ENCODE data around the gene OXT. TPM values are rescaled to one million over a fixed set of nuclear protein-coding genes. Genes with fewer than 3 reads are reported as not detected.

The OXT gene
- total and polyA plus RNA-seq, 2 of the 8 experiments (the other 6 are each of a cell fraction or from before 2014, with no cell fraction given), result not detected

- Histone ChIP-seq H3K79me1 (ENCODE audit: low read depth, low read length) (no peaks in the 10 kb centered on the region), H3K36me3 (ENCODE audit: control insufficient read depth in 2 of 4, insufficient read depth in 4 of 4, low read length in 3 of 4) (no peaks in the 10 kb centered on the region), H3K4ac (replicated peaks; ENCODE audit: insufficient read length, low read depth, low read length) (no peak overlapping the region), H2AFZ (ENCODE audit: low read length) (no peak overlapping the region), H2BK15ac (ENCODE audit: low read length) (no peak overlapping the region), H3K14ac (ENCODE audit: insufficient read length) (no peak overlapping the region), H2BK20ac (ENCODE audit: low read length) (0 out of 2 replicates have a peak overlapping the region, but pooled peaks have one; percentile 18), H3K4me3 (ENCODE audit: extremely low read depth in 1 of 4, insufficient read depth in 2 of 4, low read depth in 3 of 4, low read length in 4 of 4) (no peak overlapping the region), H2BK120ac (replicated peaks; ENCODE audit: low read depth, low read length) (no peak overlapping the region), H4K8ac (ENCODE audit: extremely low read depth, insufficient read depth, low read length) (no peak overlapping the region; the same call in 1 of the 2 replicates), H3K9me3 (ENCODE audit: insufficient read depth in 2 of 2, low read depth in 1 of 2, low read length in 1 of 2) (no peaks in the 10 kb centered on the region), H3K23me2 (ENCODE audit: low read depth, low read length) (no peaks in the 10 kb centered on the region), H3K27me3 (replicated peaks in 1 of 4; ENCODE audit: control insufficient read depth in 3 of 4, extremely low read depth in 1 of 4, insufficient read depth in 3 of 4, low read length in 3 of 4) (no peaks in the 10 kb centered on the region), H3K23ac (ENCODE audit: insufficient read length) (no peak overlapping the region), H3K4me1 (replicated peaks in 1 of 4; ENCODE audit: control insufficient read depth in 3 of 4, insufficient read depth in 4 of 4, low read length in 3 of 4) (peaks cover 0 to 5% (median under 1%) of the 10 kb centered on the region in 4 experiments; a peak in 3 of 7 replicates), H3K27ac (ENCODE audit: low read depth, low read length) (no peak overlapping the region), H2BK12ac (ENCODE audit: low read depth, low read length) (no peak overlapping the region), H4K20me1 (replicated peaks in 1 of 2; ENCODE audit: control insufficient read depth in 1 of 2, insufficient read depth in 2 of 2, low read length in 2 of 2) (no peaks in the 10 kb centered on the region), H2BK5ac (ENCODE audit: low read depth, low read length) (no peak overlapping the region), H4K5ac (ENCODE audit: insufficient read length, low read depth, low read length) (no peak overlapping the region), H3K4me2 (ENCODE audit: insufficient read depth in 1 of 2, low read depth in 2 of 2, low read length in 2 of 2) (no peak overlapping the region), H4K91ac (replicated peaks; ENCODE audit: insufficient read length, low read length) (no peak overlapping the region), H3K9ac (replicated peaks in 1 of 4; ENCODE audit: extremely low read depth in 1 of 4, low read depth in 3 of 4, low read length in 3 of 4) (no peak overlapping the region), H3K79me2 (ENCODE audit: control insufficient read depth in 1 of 2, insufficient read depth in 2 of 2, low read length in 2 of 2) (no peaks in the 10 kb centered on the region), H3K56ac (replicated peaks; ENCODE audit: insufficient read length, low read depth, low read length) (no peak overlapping the region), H2AK5ac (ENCODE audit: low read depth, low read length) (no peak overlapping the region), H3K18ac (ENCODE audit: extremely low read depth, low read length) (no peak overlapping the region)
- DNase-seq (ENCODE audit: low read depth in 1 of 2, low spot score in 2 of 2) (no peak), FAIRE-seq (no peak)
- POLR2A ChIA-PET (ENCODE audit: partially characterized antibody), result interaction anchor here (0.6 to 1.6 kb wide), 3 partner anchors 9 to 138 kb away, joined by 3 to 5 read pairs (median 3); partner anchors contain the start of gene SLC4A11
- CTCF ChIA-PET (ENCODE audit: partially characterized antibody), result interaction anchor here (0.6 to 8.2 kb wide), 9 partner anchors 9 to 215 kb away, joined by 3 to 50 read pairs (median 5); no protein-coding TSS in a partner anchor
- WGBS, 2 experiments (ENCODE audit: extremely low coverage in 1 of 2, insufficient coverage in 1 of 2, insufficient read length in 1 of 2, insufficient replicate concordance in 2 of 2, low coverage in 1 of 2, low lambda C conversion rate in 2 of 2, missing lambda C conversion rate in 1 of 2), result 93% methylated on average over 21 of the region's 21 CpGs; no CpG with 5 or more reads in 1 of the 2 experiments
- TF ChIP-seq SUZ12 (IDR thresholded peaks at IDR 0.05; ENCODE audit: low read length), result no peak
- TF ChIP-seq, protein P1, sequence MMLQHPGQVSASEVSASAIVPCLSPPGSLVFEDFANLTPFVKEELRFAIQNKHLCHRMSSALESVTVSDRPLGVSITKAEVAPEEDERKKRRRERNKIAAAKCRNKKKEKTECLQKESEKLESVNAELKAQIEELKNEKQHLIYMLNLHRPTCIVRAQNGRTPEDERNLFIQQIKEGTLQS (IDR thresholded peaks at IDR 0.05; ENCODE audit: insufficient read depth, low read depth, low read length), result no peak
- no peak for TF ChIP-seq CREB1 (IDR thresholded peaks at IDR 0.05)
Observed at GRCh38 chr20:3101737-3102574, 30.5 kb downstream of the OXT start.

Measured in H1 (cell line).